ENCODE measurements around the gene CCL3. TPM values are rescaled to one million over a fixed set of nuclear protein-coding genes. Genes with fewer than 3 reads are reported as not detected.
"Not testable (repeated sequence)": the region's sequence is repeated elsewhere in the genome, so short reads cannot be mapped to it uniquely, and the experiment has no call there.

Gene CCL3
- total RNA-seq: not detected in 2 replicates

- DNase-seq (ENCODE audit: low read depth in 2 of 2): no peak
Measured at GRCh38 chr17:36089888-36090836, at the start of gene CCL3. Gene CCL3 (minus strand): TSS chr17:36090143. CDS start chr17:36090058, 85 bp downstream.

- no peak for DNase-seq (ENCODE audit: low read depth in 2 of 2)
Measured at GRCh38 chr17:36136439-36136838, 46.5 kb upstream of the CCL3 start.

- no peak for DNase-seq (ENCODE audit: low read depth in 2 of 2)
Measured at GRCh38 chr17:36136036-36136435, 46.1 kb upstream of the CCL3 start.

- DNase-seq (ENCODE audit: low read depth in 2 of 2): no peak
Measured at GRCh38 chr17:36135465-36135864, 45.5 kb upstream of the CCL3 start.

GRCh38 chr17:36133602-36134236 is 43.8 kb upstream of the CCL3 start:
- DNase-seq (ENCODE audit: low read depth in 2 of 2): peak in 1 of 2 donors; percentile 83

GRCh38 chr17:36132421-36132831 is 42.5 kb upstream of the CCL3 start:
- DNase-seq (ENCODE audit: low read depth in 2 of 2): no peak

GRCh38 chr17:36131931-36132330 is 42.0 kb upstream of the CCL3 start:
- DNase-seq (ENCODE audit: low read depth in 2 of 2): no peak

- DNase-seq (ENCODE audit: low read depth in 2 of 2): no peak
Measured at GRCh38 chr17:36131421-36131820, 41.5 kb upstream of the CCL3 start.

GRCh38 chr17:36130346-36130745 is 40.4 kb upstream of the CCL3 start:
- DNase-seq (ENCODE audit: low read depth in 2 of 2): no peak

- DNase-seq (ENCODE audit: low read depth in 2 of 2): no peak
Measured at GRCh38 chr17:36129616-36130015, 39.7 kb upstream of the CCL3 start.

- DNase-seq (ENCODE audit: low read depth in 2 of 2): no peak
Measured at GRCh38 chr17:36128411-36128978, 38.6 kb upstream of the CCL3 start.

- DNase-seq (ENCODE audit: low read depth in 2 of 2): no peak
Measured at GRCh38 chr17:36127911-36128310, 38.0 kb upstream of the CCL3 start.

GRCh38 chr17:36127199-36127893 is 37.4 kb upstream of the CCL3 start:
- DNase-seq (ENCODE audit: low read depth in 2 of 2): no peak

- peak in 1 of 2 donors; percentile 5 for DNase-seq (ENCODE audit: low read depth in 2 of 2)
Measured at GRCh38 chr17:36124879-36125824, 35.2 kb upstream of the CCL3 start.

- no peak for DNase-seq (ENCODE audit: low read depth in 2 of 2)
Measured at GRCh38 chr17:36123431-36123830, 33.5 kb upstream of the CCL3 start.

GRCh38 chr17:36121099-36121498 is 31.2 kb upstream of the CCL3 start:
- not testable (repeated sequence) for DNase-seq (ENCODE audit: low read depth in 2 of 2)

GRCh38 chr17:36120221-36120620 is 30.3 kb upstream of the CCL3 start:
- DNase-seq (ENCODE audit: low read depth in 2 of 2): no peak

GRCh38 chr17:36118477-36119353 is 28.8 kb upstream of the CCL3 start:
- DNase-seq (ENCODE audit: low read depth in 2 of 2): no peak

- no peak for DNase-seq (ENCODE audit: low read depth in 2 of 2)
Measured at GRCh38 chr17:36117505-36118382, 27.8 kb upstream of the CCL3 start.
